ENCODE results near the gene LMAN1. TPM values are rescaled to one million over a fixed set of nuclear protein-coding genes. Genes with fewer than 3 reads are reported as not detected.

The LMAN1 gene
- total RNA-seq, 1 donor from 2014 or later = 50.6 TPM

- no peak for DNase-seq (ENCODE audit: missing footprints)
- intact Hi-C loops (cut with DNase I) = no loop called here
- no peak for ATAC-seq
These were observed 40.5 kb downstream of the LMAN1 start, which contains the start of gene CPLX4 for GRCh38 chr18:59318460-59319050. TSS of gene CPLX4 (minus strand) at chr18:59318649. CDS start at chr18:59318462, 187 bp downstream.

GRCh38 chr18:59311631-59312030, 47.4 kb downstream of the LMAN1 start:
- intact Hi-C loops (cut with DNase I) = no loop called here
- ATAC-seq (no peak), DNase-seq (ENCODE audit: missing footprints) (no peak)

- intact Hi-C loops (cut with DNase I) = loop anchor here (5.0 kb wide), 2 partner anchors 93 to 513 kb away; no protein-coding TSS in a partner anchor
- peak; percentile 21 for ATAC-seq
- no peak for DNase-seq (ENCODE audit: missing footprints)
These were observed 50.2 kb downstream of the LMAN1 start for GRCh38 chr18:59308938-59309260.

- DNase-seq (ENCODE audit: missing footprints) (peak; percentile 82), ATAC-seq (peak; percentile 97)
- intact Hi-C loops (cut with DNase I) = loop anchor here (5.0 kb wide), 2 partner anchors 94 to 514 kb away; no protein-coding TSS in a partner anchor
These were observed 50.7 kb downstream of the LMAN1 start for GRCh38 chr18:59308248-59308937.

- ATAC-seq (no peak), DNase-seq (ENCODE audit: missing footprints) (no peak)
- intact Hi-C loops (cut with DNase I) = loop anchor here (5.0 kb wide), 2 partner anchors 96 to 516 kb away; no protein-coding TSS in a partner anchor
These were observed 52.4 kb downstream of the LMAN1 start for GRCh38 chr18:59306640-59307039.

- DNase-seq (ENCODE audit: missing footprints) (no peak), ATAC-seq (no peak)
- intact Hi-C loops (cut with DNase I) = loop anchor here (5.0 kb wide), 2 partner anchors 97 to 517 kb away; no protein-coding TSS in a partner anchor
These were observed 53.8 kb downstream of the LMAN1 start for GRCh38 chr18:59305295-59305694.

- ATAC-seq (no peak), DNase-seq (ENCODE audit: missing footprints) (no peak)
- intact Hi-C loops (cut with DNase I) = no loop called here
These were observed 55.3 kb downstream of the LMAN1 start for GRCh38 chr18:59303656-59304195.

- intact Hi-C loops (cut with DNase I) = no loop called here
- DNase-seq (ENCODE audit: missing footprints) (no peak), ATAC-seq (no peak)
These were observed 56.1 kb downstream of the LMAN1 start for GRCh38 chr18:59303006-59303405.

GRCh38 chr18:59301929-59302328, 57.1 kb downstream of the LMAN1 start:
- ATAC-seq (no peak), DNase-seq (ENCODE audit: missing footprints) (no peak)
- intact Hi-C loops (cut with DNase I) = no loop called here

- intact Hi-C loops (cut with DNase I) = no loop called here
- DNase-seq (ENCODE audit: missing footprints) (no peak), ATAC-seq (no peak)
These were observed 58.3 kb downstream of the LMAN1 start for GRCh38 chr18:59300676-59301285.

- ATAC-seq = no peak
- intact Hi-C loops (cut with DNase I) = loop anchor here (10.0 kb wide), 1 partner anchor 524 kb away; no protein-coding TSS in a partner anchor
- no peak for DNase-seq (ENCODE audit: missing footprints)
These were observed 60.2 kb downstream of the LMAN1 start for GRCh38 chr18:59298871-59299270.

- DNase-seq (ENCODE audit: missing footprints) (no peak), ATAC-seq (no peak)
- intact Hi-C loops (cut with DNase I) = loop anchor here (10.0 kb wide), 1 partner anchor 519 kb away; no protein-coding TSS in a partner anchor
These were observed 65.7 kb downstream of the LMAN1 start for GRCh38 chr18:59293317-59293716.

- DNase-seq (ENCODE audit: missing footprints) (no peak), ATAC-seq (no peak)
- intact Hi-C loops (cut with DNase I) = no loop called here
These were observed 72.7 kb downstream of the LMAN1 start for GRCh38 chr18:59286341-59286740.

GRCh38 chr18:59282341-59282740, 76.7 kb downstream of the LMAN1 start:
- intact Hi-C loops (cut with DNase I) = no loop called here
- no peak for ATAC-seq

GRCh38 chr18:59279722-59280121, 79.3 kb downstream of the LMAN1 start:
- intact Hi-C loops (cut with DNase I) = no loop called here
- DNase-seq (ENCODE audit: missing footprints) (no peak), ATAC-seq (no peak)

More at GRCh38 chr18:59282341-59282740, 76.7 kb downstream of the LMAN1 start:
- no peak for DNase-seq (ENCODE audit: missing footprints)

GRCh38 chr18:59279193-59279592, 79.9 kb downstream of the LMAN1 start:
- intact Hi-C loops (cut with DNase I) = no loop called here
- no peak for DNase-seq (ENCODE audit: missing footprints)

GRCh38 chr18:59278793-59279192, 80.3 kb downstream of the LMAN1 start:
- ATAC-seq (no peak), DNase-seq (ENCODE audit: missing footprints) (no peak)
- intact Hi-C loops (cut with DNase I) = no loop called here

More at GRCh38 chr18:59279193-59279592, 79.9 kb downstream of the LMAN1 start:
- no peak for ATAC-seq
